Liver (tissue), 9 donors: ENCODE measurements around the gene CBL. TPM values are rescaled to one million over a fixed set of nuclear protein-coding genes. Genes with fewer than 3 reads are reported as not detected.
"Not testable (repeated sequence)": the region's sequence is repeated elsewhere in the genome, so short reads cannot be mapped to it uniquely, and the experiment has no call there.

Experiments used
- DNase-seq: peaks from one replicate; pipeline ENCODE4 v3.0.0-alpha.2; 2017; ENCODE audit warnings: low spot score
- H3K27ac ChIP-seq, 2 donors: one replicate each; pipeline ENCODE4 v1.7.0; 2013; ENCODE audit warnings: inconsistent platforms in 2 of 2, low read length in 2 of 2, control low read depth in 1 of 2, low read depth in 1 of 2, mild to moderate bottlenecking in 1 of 2
- H3K27me3 ChIP-seq, 4 donors: one replicate each; pipeline versions ENCODE4 v1.6.1 to v1.7.0; 2013; ENCODE audit warnings: low read length in 3 of 4, inconsistent platforms in 1 of 4, mild to moderate bottlenecking in 1 of 4, moderate library complexity in 1 of 4; ENCODE audit not compliant: control insufficient read depth in 4 of 4, insufficient read depth in 4 of 4
- H3K36me3 ChIP-seq, 4 donors: one replicate each; pipeline versions ENCODE4 v1.6.1 to v1.7.0; 2013; ENCODE audit warnings: low read length in 3 of 4, mild to moderate bottlenecking in 3 of 4, low read depth in 1 of 4, moderate library complexity in 1 of 4; ENCODE audit not compliant: control insufficient read depth in 4 of 4, insufficient read depth in 3 of 4
- H3K4me1 ChIP-seq, 4 donors: one replicate each; pipeline versions ENCODE4 v1.6.1 to v1.7.0; 2013; ENCODE audit warnings: low read length in 3 of 4, mild to moderate bottlenecking in 3 of 4, moderate library complexity in 1 of 4; ENCODE audit not compliant: control insufficient read depth in 4 of 4, insufficient read depth in 4 of 4
- H3K4me3 ChIP-seq, 3 donors: one replicate each; pipeline versions ENCODE4 v1.6.1 to v1.7.0; 2013; ENCODE audit warnings: low read length in 3 of 3, control low read depth in 1 of 3, low read depth in 1 of 3, mild to moderate bottlenecking in 1 of 3
- H3K9ac ChIP-seq, 2 donors: one replicate each; pipeline ENCODE4 v1.7.0; 2013; ENCODE audit warnings: low read length in 2 of 2, mild to moderate bottlenecking in 2 of 2, moderate library complexity in 2 of 2, control low read depth in 1 of 2, low read depth in 1 of 2
- H3K9me3 ChIP-seq, 4 donors: one replicate each; pipeline versions ENCODE4 v1.6.1 to v1.7.0; 2013; ENCODE audit warnings: low read length in 3 of 4; ENCODE audit not compliant: control insufficient read depth in 4 of 4
- EGR1 ChIP-seq, 2 donors: IDR thresholded peaks; 2 replicates each; pipeline ENCODE4 v1.6.1; 2016 to 2018; ENCODE audit warnings: antibody characterized with exemption in 2 of 2, low read depth in 2 of 2
- FOXA1 ChIP-seq: IDR thresholded peaks from 2 replicates; pipeline ENCODE4 v1.6.1; 2016; ENCODE audit warnings: antibody characterized with exemption
- FOXA2 ChIP-seq: IDR thresholded peaks from 2 replicates; pipeline ENCODE4 v1.6.1; 2016; ENCODE audit warnings: antibody characterized with exemption
- GABPA ChIP-seq, 2 donors: IDR thresholded peaks in 1 of 2; conservative IDR thresholded peaks in 1 of 2; 2 replicates each; pipeline ENCODE4 v1.6.1; 2016; ENCODE audit warnings: antibody characterized with exemption in 2 of 2, mild to moderate bottlenecking in 1 of 2, moderate library complexity in 1 of 2
- HNF4A ChIP-seq, 2 donors: conservative IDR thresholded peaks; 2 replicates each; pipeline ENCODE4 v1.6.1; 2016; ENCODE audit warnings: antibody characterized with exemption in 2 of 2, mild to moderate bottlenecking in 2 of 2
- NR2F2 ChIP-seq: IDR thresholded peaks from 2 replicates; pipeline ENCODE4 v1.6.1; 2016; ENCODE audit warnings: antibody characterized with exemption
- RAD21 ChIP-seq, 2 donors: IDR thresholded peaks; 2 replicates each; pipeline ENCODE4 v1.6.1; 2016; ENCODE audit warnings: antibody characterized with exemption in 2 of 2, mild to moderate bottlenecking in 2 of 2
- RXRA ChIP-seq, 2 donors: IDR thresholded peaks; 2 replicates each; pipeline ENCODE4 v1.6.1; 2017 to 2018; ENCODE audit warnings: antibody characterized with exemption in 2 of 2, mild to moderate bottlenecking in 1 of 2
- SP1 ChIP-seq: IDR thresholded peaks from 2 replicates; pipeline ENCODE4 v1.6.1; 2018; ENCODE audit warnings: antibody characterized with exemption, mild to moderate bottlenecking
- TAF1 ChIP-seq: conservative IDR thresholded peaks from 2 replicates; pipeline ENCODE4 v1.6.1; 2016; ENCODE audit warnings: antibody characterized with exemption, mild to moderate bottlenecking
- YY1 ChIP-seq: IDR thresholded peaks from 2 replicates; pipeline ENCODE4 v1.6.1; 2016; ENCODE audit warnings: antibody characterized with exemption, mild to moderate bottlenecking
- WGBS: extraction: QIAGEN DNeasy Blood & Tissue Kit; methylation state at CpG from one replicate; pipeline ENCODE4 v1.1.7; 2013; 5-methylcytosine and 5-hydroxymethylcytosine counted together
- polyA plus RNA-seq, 2 donors: library from polyadenylated mRNA; stranded (reverse) in 1 of 2; unstranded in 1 of 2; fragments of 200-250 nt in 1 of 2; fragments of >200 nt in 1 of 2; fragmentation: Nextera tagmentation in 1 of 2; extraction: Ambion mirVana in 1 of 2; gene quantifications; one replicate each; pipeline versions ENCODE4 v1.2.1 to v1.2.3, GENCODE V29; 2013 to 2015
- total RNA-seq, 2 donors: library from RNA; depleted of rRNA; stranded (reverse); fragments of >200 nt; gene quantifications; one replicate each; pipeline ENCODE4 v1.2.3, GENCODE V29; 2014
- TF ChIP-seq, protein P1 (sequence below): IDR thresholded peaks from 2 replicates; pipeline ENCODE4 v1.6.1; 2016; ENCODE audit warnings: antibody characterized with exemption
- TF ChIP-seq, protein P2 (sequence below): fragments of 150-350 bp; IDR thresholded peaks from 2 replicates; pipeline ENCODE4 v1.5.1; 2017; ENCODE audit warnings: improper control_type of control experiment, low read depth, low read length; ENCODE audit not compliant: missing input control
- TF ChIP-seq, protein P3 (sequence below): IDR thresholded peaks from 2 replicates; pipeline ENCODE4 v1.6.1; 2016; ENCODE audit warnings: antibody characterized with exemption
- TF ChIP-seq, protein P4 (sequence below): IDR thresholded peaks from 2 replicates; pipeline ENCODE4 v1.6.1; 2016; ENCODE audit warnings: antibody characterized with exemption, mild to moderate bottlenecking
- TF ChIP-seq, protein P5 (sequence below): IDR thresholded peaks from 2 replicates; pipeline ENCODE4 v1.6.1; 2016; ENCODE audit warnings: antibody characterized with exemption
- donor health status: healthy.
- donor health status: healthy.
- donor health status: healthy.
- donor health status: healthy.
- donor health status: healthy.

The CBL gene
- total and polyA plus RNA-seq, 4 donors, result 1.6 to 5.5 (median 3.5) TPM

DNA sequence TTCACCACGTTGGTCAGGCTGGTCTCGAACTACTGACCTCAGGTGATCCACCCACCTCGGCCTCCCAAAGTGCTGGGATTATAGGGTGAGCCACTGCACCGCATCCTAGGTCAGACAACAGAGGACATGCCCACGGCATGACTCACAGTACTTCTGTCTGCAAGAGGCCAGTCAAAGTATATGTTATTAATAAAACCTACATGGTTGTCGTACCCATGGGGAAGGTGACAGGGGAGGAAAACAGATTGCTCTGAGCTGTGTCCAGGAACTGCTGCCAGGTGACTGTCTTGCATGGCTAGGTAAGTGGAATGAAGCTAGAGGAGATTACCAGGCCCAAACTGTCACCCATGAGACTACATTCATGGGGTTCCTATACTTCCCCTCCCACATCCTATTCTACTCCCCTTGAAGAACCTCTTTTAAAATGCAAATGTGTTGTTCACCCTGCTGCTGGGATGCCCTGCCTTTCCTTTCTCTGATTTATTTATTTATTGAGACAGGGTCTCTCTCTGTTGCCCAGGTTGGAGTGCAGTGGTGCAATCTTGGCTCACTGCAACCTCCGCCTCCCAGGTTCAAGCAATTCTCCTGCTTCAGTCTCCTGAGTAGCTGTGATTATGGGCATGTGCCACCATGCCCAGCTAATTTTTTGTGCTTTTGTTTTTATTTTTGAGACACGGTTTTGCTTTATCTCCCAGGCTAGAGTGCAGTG, 39.6 kb upstream of the CBL start:
- no peak overlapping the region for H3K4me3 ChIP-seq
- 84% methylated on average over 8 of the region's 8 CpGs for WGBS

DNA sequence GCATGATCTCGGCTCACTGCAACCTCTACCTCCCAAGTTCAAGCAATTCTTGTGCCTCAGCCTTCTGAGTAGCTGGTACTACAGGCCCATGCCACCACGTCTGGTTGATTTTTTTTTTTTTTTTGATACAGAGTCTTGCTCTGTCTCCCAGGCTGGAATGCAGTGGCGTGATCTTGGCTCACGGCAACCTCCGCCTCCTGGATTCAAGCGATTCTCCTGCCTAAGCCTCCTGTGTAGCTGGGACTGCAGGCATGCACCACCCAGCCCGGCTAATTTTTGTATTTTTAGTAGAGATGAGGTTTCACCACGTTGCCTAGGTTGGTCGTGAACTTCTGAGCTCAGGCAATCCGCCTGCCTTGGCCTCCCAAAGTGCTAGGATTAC, 39.1 kb upstream of the CBL start:
- WGBS, result 93% methylated on average over 10 of the region's 10 CpGs
- H3K27ac ChIP-seq, H3K4me3 ChIP-seq, H3K27me3 ChIP-seq, H3K4me1 ChIP-seq, H3K9me3 ChIP-seq, DNase-seq, H3K9ac ChIP-seq, H3K36me3 ChIP-seq: not testable (repeated sequence)

More for the DNA sequence above, 39.6 kb upstream of the CBL start:
- TF ChIP-seq RXRA (IDR thresholded peaks at IDR 0.05) (no peak), RAD21 (IDR thresholded peaks at IDR 0.05) (no peak), FOXA1 (no peak), TAF1 (no peak), SP1 (no peak), YY1 (no peak), FOXA2 (no peak), HNF4A (conservative IDR thresholded peaks at IDR 0.05) (no peak), GABPA (IDR thresholded peaks at IDR 0.05 in 1 of 2, conservative IDR thresholded peaks at IDR 0.05 in 1 of 2) (no peak), NR2F2 (no peak), EGR1 (IDR thresholded peaks at IDR 0.05; ENCODE audit: low read depth in 2 of 2) (no peak)
- TF ChIP-seq, protein P1, sequence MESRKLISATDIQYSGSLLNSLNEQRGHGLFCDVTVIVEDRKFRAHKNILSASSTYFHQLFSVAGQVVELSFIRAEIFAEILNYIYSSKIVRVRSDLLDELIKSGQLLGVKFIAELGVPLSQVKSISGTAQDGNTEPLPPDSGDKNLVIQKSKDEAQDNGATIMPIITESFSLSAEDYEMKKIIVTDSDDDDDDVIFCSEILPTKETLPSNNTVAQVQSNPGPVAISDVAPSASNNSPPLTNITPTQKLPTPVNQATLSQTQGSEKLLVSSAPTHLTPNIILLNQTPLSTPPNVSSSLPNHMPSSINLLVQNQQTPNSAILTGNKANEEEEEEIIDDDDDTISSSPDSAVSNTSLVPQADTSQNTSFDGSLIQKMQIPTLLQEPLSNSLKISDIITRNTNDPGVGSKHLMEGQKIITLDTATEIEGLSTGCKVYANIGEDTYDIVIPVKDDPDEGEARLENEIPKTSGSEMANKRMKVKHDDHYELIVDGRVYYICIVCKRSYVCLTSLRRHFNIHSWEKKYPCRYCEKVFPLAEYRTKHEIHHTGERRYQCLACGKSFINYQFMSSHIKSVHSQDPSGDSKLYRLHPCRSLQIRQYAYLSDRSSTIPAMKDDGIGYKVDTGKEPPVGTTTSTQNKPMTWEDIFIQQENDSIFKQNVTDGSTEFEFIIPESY, result no peak
- TF ChIP-seq, protein P2, sequence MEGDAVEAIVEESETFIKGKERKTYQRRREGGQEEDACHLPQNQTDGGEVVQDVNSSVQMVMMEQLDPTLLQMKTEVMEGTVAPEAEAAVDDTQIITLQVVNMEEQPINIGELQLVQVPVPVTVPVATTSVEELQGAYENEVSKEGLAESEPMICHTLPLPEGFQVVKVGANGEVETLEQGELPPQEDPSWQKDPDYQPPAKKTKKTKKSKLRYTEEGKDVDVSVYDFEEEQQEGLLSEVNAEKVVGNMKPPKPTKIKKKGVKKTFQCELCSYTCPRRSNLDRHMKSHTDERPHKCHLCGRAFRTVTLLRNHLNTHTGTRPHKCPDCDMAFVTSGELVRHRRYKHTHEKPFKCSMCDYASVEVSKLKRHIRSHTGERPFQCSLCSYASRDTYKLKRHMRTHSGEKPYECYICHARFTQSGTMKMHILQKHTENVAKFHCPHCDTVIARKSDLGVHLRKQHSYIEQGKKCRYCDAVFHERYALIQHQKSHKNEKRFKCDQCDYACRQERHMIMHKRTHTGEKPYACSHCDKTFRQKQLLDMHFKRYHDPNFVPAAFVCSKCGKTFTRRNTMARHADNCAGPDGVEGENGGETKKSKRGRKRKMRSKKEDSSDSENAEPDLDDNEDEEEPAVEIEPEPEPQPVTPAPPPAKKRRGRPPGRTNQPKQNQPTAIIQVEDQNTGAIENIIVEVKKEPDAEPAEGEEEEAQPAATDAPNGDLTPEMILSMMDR, result no peak
- TF ChIP-seq, protein P3, sequence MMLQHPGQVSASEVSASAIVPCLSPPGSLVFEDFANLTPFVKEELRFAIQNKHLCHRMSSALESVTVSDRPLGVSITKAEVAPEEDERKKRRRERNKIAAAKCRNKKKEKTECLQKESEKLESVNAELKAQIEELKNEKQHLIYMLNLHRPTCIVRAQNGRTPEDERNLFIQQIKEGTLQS, result no peak
- TF ChIP-seq, protein P4, sequence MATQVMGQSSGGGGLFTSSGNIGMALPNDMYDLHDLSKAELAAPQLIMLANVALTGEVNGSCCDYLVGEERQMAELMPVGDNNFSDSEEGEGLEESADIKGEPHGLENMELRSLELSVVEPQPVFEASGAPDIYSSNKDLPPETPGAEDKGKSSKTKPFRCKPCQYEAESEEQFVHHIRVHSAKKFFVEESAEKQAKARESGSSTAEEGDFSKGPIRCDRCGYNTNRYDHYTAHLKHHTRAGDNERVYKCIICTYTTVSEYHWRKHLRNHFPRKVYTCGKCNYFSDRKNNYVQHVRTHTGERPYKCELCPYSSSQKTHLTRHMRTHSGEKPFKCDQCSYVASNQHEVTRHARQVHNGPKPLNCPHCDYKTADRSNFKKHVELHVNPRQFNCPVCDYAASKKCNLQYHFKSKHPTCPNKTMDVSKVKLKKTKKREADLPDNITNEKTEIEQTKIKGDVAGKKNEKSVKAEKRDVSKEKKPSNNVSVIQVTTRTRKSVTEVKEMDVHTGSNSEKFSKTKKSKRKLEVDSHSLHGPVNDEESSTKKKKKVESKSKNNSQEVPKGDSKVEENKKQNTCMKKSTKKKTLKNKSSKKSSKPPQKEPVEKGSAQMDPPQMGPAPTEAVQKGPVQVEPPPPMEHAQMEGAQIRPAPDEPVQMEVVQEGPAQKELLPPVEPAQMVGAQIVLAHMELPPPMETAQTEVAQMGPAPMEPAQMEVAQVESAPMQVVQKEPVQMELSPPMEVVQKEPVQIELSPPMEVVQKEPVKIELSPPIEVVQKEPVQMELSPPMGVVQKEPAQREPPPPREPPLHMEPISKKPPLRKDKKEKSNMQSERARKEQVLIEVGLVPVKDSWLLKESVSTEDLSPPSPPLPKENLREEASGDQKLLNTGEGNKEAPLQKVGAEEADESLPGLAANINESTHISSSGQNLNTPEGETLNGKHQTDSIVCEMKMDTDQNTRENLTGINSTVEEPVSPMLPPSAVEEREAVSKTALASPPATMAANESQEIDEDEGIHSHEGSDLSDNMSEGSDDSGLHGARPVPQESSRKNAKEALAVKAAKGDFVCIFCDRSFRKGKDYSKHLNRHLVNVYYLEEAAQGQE, result no peak
- TF ChIP-seq, protein P5, sequence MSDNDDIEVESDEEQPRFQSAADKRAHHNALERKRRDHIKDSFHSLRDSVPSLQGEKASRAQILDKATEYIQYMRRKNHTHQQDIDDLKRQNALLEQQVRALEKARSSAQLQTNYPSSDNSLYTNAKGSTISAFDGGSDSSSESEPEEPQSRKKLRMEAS, result no peak
- H3K36me3 ChIP-seq, result no peaks in the 10 kb centered on the region
- no peak for DNase-seq
- H3K9me3 ChIP-seq, result no peaks in the 10 kb centered on the region
- H3K27me3 ChIP-seq, result no peaks in the 10 kb centered on the region
- no peak overlapping the region for H3K9ac ChIP-seq
- peaks cover 3 to 8% (median 5%) of the 10 kb centered on the region in 4 donors for H3K4me1 ChIP-seq
- H3K27ac ChIP-seq, result no peak overlapping the region
